Stimulated activated CD4-positive, alpha-beta T cell treated with anti-CD3 and anti-CD28 coated beads, Interleukin-4, amount 100 ng/mL, for 4 hours (primary cell): ENCODE measurements around the gene GARIN5A.
"Not testable (repeated sequence)": the region's sequence is repeated elsewhere in the genome, so short reads cannot be mapped to it uniquely, and the experiment has no call there.

ENCODE experiments used
- DNase-seq, 2 experiments: peaks; one replicate each; pipeline ENCODE4 v3.0.0-alpha.2; 2020

The GARIN5A gene

GRCh38 chr19:50486823-50487515 lies 10.3 kb upstream of the GARIN5A start:
- peak; percentile 23 to 40 for DNase-seq

DNA sequence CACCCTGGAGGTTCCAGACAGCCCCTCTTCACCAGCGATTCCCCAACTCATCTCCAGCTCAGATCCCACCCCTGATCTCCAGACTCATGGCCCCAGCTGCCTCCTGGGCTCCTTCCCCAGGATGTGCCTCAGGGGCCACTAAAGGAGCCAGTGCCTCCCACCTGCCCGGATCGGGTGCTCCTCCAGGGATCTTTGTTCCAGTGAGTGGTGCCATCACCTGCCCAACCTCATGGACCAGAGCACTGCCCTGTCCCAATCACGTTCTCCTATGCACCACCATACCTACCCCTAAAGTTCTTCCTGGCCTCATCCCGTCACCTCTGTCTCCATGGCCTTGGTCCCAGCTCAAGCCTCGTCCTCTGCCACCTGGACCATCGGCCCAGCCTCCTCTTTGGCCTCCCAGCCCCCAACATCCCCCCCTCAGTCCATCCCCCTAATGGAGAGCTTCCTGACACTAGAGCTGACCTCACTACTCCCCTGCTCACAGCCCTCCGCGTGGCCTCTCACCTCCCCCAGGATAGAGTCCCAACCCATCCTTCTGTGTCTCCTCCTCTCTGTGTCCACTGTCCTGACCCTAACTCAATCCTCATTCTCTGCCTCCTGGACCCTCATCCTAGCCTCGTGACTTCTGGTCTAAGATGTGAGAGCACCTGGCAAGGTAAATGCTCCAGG lies 8.8 kb upstream of the GARIN5A start:
- no peak for DNase-seq

DNA sequence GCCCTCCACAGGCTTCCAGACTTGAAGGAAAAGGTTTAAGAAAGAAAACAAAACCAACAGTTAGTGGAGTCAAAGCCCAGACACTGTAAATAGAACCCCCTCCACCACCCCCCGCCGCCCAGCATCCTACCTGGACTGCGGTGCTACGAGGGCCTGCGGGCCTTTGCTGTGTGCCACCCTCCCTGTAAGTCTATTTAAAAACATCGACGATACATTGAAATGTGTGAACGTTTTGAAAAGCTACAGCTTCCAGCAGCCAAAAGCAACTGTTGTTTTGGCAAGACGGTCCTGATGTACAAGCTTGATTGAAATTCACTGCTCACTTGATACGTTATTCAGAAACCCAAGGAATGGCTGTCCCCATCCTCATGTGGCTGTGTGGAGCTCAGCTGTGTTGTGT lies 6.3 kb upstream of the GARIN5A start:
- no peak for DNase-seq

- DNase-seq, result no peak
These were observed 5.7 kb upstream of the GARIN5A start for GRCh38 chr19:50482271-50482855.

- no peak for DNase-seq
These were observed 4.9 kb upstream of the GARIN5A start for GRCh38 chr19:50481351-50482149.

- no peak for DNase-seq
These were observed 3.8 kb upstream of the GARIN5A start for GRCh38 chr19:50480281-50481111.

DNA sequence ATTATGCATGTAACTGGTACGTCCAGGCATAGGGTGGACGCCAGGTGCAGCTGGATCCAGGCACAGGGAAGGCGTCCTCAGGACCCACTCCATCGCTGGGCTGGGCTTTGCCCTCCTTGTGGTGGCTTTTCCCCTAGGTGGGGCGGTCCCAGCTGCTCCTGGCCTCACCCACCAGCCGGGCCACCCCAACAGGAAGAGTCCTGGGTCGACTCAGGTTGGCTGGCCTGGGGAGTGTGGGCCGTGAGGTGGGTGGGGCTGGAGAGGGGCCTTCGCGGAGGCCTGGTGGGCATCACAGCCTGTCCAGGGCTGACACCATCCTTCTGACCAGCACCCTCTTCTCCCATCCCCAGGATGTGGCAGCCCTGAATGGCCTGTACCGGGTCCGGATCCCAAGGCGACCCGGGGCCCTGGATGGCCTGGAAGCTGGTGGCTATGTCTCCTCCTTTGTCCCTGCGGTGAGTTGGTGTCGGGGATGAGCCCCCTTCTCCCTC lies 3.2 kb upstream of the GARIN5A start:
- DNase-seq, result no peak

GRCh38 chr19:50478901-50479715 lies 2.5 kb upstream of the GARIN5A start:
- no peak for DNase-seq

GRCh38 chr19:50477751-50478515 lies 1.3 kb upstream of the GARIN5A start:
- DNase-seq, result no peak

DNA sequence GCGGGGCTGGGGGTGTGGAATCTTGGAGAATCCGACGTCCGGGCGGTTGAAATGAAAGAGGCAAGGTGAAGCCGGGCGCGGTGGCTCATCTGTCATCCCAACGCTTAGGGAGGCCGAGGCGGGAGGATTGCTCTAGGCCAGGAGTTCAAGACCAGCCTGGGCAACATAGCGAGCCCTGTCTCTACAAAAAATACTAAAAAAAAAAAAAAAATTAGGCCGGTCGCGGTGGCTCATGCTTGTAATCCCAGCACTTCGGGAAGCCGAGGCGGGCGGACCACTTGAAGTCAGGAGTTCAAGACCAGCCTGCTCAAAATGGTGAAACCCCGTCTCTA lies 225 bp upstream of the GARIN5A start:
- DNase-seq, result no peak

GRCh38 chr19:50475736-50476223 lies 868 bp downstream of the GARIN5A start:
- DNase-seq, result no peak

DNA sequence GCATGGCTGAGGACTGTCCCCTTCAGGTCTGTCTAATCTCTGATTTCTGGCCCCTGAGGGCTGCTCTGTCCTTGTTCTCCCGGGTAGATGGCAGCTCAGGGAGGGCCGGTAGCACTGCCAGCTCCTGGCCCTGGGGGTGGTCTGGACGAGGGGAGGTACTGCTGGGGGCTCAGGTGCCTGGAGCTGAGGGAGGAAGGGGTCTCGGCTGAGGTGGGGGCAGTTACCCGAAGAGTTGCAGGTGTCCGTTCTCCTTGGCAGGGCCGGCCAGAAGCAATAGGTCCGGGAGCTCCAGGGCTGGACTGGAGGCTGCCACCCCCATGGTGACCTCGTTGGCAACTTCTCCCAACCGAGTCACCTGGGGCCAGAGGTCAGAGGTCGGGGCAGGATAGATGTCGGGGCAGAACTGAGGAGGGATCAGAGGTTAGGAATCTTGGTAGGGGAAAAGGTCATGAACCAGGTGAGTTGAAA lies 1.5 kb downstream of the GARIN5A start:
- no peak for DNase-seq

GRCh38 chr19:50473336-50473735 lies 3.3 kb downstream of the GARIN5A start:
- not testable (repeated sequence) for DNase-seq

DNA sequence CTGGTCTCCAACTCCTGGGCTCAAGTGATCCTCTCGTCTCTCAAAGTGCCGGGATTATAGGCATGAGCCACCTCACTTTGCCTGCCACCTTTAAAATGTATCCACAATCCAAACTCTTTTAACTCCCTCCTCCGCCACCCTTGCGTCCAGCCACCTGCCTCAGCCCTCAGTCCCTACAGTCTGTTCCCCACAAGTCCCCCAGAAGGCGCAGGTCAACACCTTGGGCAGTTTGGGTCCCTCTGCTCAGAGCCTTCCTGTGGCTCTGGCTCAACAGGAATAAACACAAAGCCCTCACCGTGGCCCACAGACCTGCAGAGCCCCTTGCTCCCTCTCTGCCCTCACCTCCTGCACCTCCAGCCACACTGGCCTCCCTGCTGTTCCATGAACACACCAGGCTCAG lies 7.8 kb downstream of the GARIN5A start:
- no peak for DNase-seq

DNA sequence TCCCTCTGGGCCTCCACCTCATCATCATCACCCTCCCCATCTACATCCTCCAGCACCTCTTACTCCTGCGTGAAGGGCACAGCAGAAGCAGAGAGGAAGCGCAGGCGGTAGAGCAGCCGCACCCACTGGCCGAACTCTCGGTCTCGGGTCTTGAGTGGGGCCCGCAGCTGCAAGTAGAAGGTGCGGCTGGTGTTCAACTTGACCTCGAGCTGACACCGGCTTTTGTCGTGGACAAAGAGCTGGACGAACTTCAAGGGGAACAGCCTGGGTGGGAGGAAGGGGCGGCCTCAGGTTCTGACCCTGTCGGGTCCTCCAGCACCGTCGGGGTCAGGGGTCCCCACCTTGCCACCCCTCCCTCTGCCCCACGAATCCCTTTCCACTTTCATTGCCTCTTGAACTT lies 9.1 kb downstream of the GARIN5A start:
- DNase-seq, result no peak

DNA sequence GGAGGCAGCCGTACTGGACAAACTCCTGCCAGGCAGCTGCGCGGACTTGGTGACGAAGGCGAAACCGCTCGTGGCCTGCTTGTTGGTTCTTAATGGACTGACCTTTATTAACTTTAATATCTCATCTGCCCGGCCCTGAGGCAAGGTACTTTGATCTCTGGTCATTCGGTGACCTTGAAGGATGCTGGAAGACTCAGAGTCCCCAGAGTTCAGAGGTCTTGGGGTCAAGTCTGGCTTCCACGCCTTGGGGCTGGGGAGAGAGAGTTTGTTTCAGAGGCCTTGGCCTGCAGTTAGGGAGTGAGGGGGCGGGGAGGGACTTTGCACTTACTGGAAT lies 10.0 kb downstream of the GARIN5A start:
- no peak for DNase-seq

DNA sequence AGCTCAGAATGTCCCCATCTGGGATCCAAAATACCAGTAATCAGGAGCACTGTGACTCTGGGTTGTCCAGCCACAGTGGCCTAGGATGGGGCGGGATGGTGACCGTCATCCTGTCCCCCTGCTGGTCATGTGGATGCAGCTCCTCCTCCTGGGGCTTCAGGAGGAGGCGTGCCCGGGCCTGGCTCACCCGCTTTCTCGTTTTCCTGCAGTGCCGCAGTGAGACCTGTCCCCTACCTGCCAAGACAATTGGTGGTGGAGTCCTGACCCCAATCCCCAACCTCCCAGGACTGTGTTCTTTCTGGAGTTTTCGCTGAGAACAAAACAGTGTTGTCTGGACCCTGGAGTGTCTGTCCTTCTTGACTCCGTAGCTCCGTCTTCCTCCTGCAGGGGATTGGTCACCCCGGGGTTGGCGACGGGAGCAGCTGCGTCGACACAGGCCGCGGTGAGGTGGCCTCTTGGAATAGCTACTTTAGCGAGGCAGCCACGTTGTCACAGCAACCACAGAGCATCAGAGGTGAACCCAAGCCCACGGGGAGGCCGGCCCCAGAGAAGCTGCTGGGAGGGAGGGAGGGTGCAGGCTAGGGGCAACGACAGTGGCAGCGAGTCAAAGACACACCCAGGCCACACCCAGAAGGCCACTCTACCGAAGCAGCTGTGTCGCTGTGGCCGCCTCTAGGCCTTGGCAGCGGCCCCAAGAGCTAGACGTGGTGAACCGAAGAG lies 10.5 kb downstream of the GARIN5A start:
- DNase-seq, result no peak

DNA sequence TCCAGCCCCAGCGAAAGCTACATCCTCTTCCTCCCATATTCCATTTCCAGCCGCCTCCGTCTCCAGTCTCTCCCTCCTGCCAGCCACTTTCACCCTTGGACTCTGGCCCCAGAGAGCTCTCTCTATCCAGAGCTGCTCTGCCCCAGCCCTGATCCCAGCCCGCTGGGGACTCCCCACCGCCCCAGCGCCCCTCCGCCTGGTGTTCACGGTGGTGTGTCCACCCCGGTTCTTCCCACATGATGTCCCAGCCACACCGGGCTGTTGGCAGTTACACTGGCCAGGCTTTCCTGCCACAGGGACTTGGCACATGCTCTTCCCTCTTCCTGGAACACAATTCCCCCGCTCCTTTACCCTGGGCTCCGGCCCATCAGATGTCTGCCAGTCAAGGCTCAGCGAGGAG lies 11.6 kb downstream of the GARIN5A start:
- no peak for DNase-seq

- no peak for DNase-seq
These were observed 12.3 kb downstream of the GARIN5A start for GRCh38 chr19:50464348-50464747.

GRCh38 chr19:50462970-50463369 lies 13.7 kb downstream of the GARIN5A start:
- DNase-seq, result no peak
